ENCODE results near the gene CDIPT.

CDIPT gene

DNA sequence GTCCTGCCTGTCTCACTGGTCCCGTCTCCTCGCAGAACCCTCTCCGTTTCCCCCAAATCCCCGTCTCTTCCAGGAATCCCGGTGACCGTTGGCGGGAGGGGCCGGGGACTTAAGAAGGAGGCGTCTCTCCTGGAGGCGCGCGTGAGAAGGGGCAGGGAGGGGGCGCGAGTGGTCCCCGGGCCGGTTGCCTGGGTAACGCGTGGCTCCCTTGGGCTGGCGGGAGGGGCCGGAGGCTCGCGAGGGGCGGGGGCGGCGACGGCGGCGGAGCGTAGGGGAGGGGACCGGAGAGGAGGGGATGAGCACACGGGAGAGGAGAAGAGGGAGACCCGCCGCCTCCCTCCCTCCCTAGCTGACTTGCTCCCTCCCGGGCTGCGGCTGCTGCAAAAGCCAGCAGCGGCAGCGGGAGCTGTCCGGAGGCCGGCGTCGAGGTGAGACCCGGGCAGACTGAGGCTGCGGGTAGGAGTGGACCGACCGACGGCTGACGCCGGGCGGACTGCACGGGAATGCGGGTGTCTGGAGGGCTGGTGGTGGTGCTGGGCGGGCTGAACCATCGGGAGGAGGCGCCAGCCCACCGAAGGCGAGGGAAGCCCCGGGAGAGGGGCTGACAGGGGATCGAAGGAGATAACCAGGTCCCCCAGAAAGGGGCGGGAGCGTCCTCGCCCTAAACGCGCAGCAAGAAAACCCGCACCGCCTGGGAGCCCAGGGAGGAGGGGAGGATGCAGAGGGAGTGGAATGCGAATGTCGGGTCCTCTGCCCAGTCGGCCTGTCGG, 50.9 kb downstream of the CDIPT start, which contains the start of gene PRRT2:
PRRT2 (plus strand) TSS at position 298 of the 770 bp plus-strand sequence. CDS start 862 bp downstream, outside the sequence.
- no peak for TF ChIP-seq CTCF (IDR thresholded peaks at IDR 0.05; ENCODE audit: low read depth, low read length)
- no peak for DNase-seq (ENCODE audit: extremely low read depth, low read depth)

- no peak for TF ChIP-seq CTCF (IDR thresholded peaks at IDR 0.05; ENCODE audit: low read depth, low read length)
- peak; percentile 94 for DNase-seq (ENCODE audit: extremely low read depth, low read depth)
These were observed 51.7 kb downstream of the CDIPT start for GRCh38 chr16:29811170-29811895.

- no peak for TF ChIP-seq CTCF (IDR thresholded peaks at IDR 0.05; ENCODE audit: low read depth, low read length)
- DNase-seq (ENCODE audit: extremely low read depth, low read depth), result no peak
These were observed 52.3 kb downstream of the CDIPT start for GRCh38 chr16:29810699-29811169.

DNA sequence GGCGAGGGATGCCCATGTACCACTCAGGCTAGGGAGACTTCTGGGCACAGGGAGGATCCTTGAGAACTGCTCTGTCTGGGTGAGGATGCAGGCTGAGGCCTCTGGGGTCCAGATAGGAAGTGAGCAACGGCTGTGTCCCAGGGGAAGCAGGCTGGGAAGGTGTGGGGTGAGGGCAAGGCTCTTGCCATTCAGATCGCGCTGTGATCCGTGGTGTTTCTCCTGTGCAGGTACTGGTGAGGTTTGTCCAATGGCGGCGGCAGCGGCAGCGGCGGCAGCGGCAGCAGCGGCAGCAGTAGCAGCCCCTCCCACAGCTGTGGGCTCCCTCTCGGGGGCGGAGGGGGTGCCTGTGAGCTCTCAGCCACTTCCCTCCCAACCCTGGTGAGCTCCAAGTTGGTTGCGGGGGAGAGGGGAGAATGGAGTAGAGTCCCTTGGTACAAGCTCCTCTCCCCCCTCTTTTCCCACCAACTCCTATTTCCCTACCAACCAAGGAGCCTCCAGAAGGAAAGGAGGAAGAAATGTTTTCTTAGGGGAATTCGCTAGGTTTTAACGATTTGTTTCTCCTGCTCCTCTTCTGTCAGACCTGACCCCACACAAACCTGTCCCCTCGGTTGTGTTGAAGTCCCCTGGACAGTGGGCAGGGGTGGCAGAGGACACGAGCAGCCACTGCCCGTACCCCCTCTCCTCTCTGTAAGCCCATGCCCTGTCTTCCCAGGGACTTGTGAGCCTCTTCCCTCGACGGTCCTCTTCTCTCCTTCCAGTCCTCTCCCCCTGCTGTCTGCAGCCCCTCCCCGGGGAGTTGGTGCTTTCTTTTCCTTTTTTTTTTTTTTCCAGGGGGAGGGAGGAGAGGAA, 53.0 kb downstream of the CDIPT start:
- DNase-seq (ENCODE audit: extremely low read depth, low read depth), result no peak
- no peak for TF ChIP-seq CTCF (IDR thresholded peaks at IDR 0.05; ENCODE audit: low read depth, low read length)

DNA sequence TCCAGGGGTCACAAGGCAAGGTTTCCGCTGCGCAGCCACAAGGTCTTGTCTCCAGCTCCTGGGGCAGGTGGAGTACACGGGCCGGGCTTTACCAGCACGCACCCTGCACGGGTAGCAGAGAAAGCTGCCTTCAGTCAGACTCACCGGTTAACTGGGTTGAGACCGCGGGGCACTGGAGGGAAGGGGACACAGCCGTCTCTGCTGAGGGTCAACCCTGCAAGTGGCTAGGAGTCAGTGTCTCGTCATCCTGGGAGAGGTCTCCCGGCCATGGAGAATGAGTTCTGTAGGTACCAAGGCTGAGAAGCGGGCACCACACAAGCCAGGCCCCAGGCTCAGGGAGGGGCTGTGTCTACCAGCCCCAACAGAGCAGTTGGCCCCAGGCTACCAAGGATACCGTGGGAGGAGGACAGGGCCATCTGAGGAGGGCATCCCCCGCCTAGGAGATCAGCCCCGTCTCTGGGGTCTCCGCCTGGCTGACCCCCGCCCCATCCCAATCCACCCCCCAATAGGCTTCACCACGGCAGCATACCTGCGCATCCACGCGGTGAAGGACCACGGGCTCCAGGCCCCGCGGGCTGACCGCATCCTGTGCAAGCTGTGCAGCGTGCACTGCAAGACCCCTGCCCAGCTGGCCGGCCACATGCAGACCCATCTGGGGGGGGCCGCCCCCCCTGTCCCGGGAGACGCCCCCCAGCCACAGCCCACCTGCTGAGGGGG, 53.8 kb downstream of the CDIPT start:
- no peak for TF ChIP-seq CTCF (IDR thresholded peaks at IDR 0.05; ENCODE audit: low read depth, low read length)
- DNase-seq (ENCODE audit: extremely low read depth, low read depth), result no peak

Measured in AG09319 (cell line).